HG03159 (cell line): ENCODE data around the gene MAP4K3.

Experiments
- ATAC-seq: cut with Tn5 transposase; IDR thresholded peaks from one replicate; pipeline ENCODE4 v1.9.1; 2021; ENCODE audit warnings: mild to moderate bottlenecking, moderate library complexity; ENCODE audit not compliant: unreplicated experiment

MAP4K3 gene

GRCh38 chr2:39436592-39437521 lies at the start of gene MAP4K3:
TSS of gene MAP4K3 (minus strand) at chr2:39437285. CDS start at chr2:39436987, 298 bp downstream.
- peak; percentile 75 for ATAC-seq

GRCh38 chr2:39486071-39486470 lies 49.0 kb upstream of the MAP4K3 start:
- no peak for ATAC-seq

- no peak for ATAC-seq
Observed at GRCh38 chr2:39484620-39485495, 47.8 kb upstream of the MAP4K3 start.

- ATAC-seq: no peak
Observed at GRCh38 chr2:39484206-39484605, 47.1 kb upstream of the MAP4K3 start.

GRCh38 chr2:39483534-39483933 lies 46.4 kb upstream of the MAP4K3 start:
- ATAC-seq: no peak

GRCh38 chr2:39481611-39482010 lies 44.5 kb upstream of the MAP4K3 start:
- ATAC-seq: no peak

GRCh38 chr2:39479696-39480095 lies 42.6 kb upstream of the MAP4K3 start:
- ATAC-seq: no peak

- no peak for ATAC-seq
Observed at GRCh38 chr2:39479053-39479670, 42.1 kb upstream of the MAP4K3 start.

GRCh38 chr2:39476524-39476923 lies 39.4 kb upstream of the MAP4K3 start:
- ATAC-seq: peak; percentile 94

- no peak for ATAC-seq
Observed at GRCh38 chr2:39475006-39475405, 37.9 kb upstream of the MAP4K3 start.

- peak; percentile 72 for ATAC-seq
Observed at GRCh38 chr2:39470580-39470979, 33.5 kb upstream of the MAP4K3 start.

- peak; percentile 84 for ATAC-seq
Observed at GRCh38 chr2:39469807-39470206, 32.7 kb upstream of the MAP4K3 start.

GRCh38 chr2:39468579-39469451 lies 31.7 kb upstream of the MAP4K3 start:
- no peak for ATAC-seq

- ATAC-seq: no peak
Observed at GRCh38 chr2:39466311-39466710, 29.2 kb upstream of the MAP4K3 start.

GRCh38 chr2:39464864-39465263 lies 27.8 kb upstream of the MAP4K3 start:
- no peak for ATAC-seq

GRCh38 chr2:39455826-39456225 lies 18.7 kb upstream of the MAP4K3 start:
- no peak for ATAC-seq

- no peak for ATAC-seq
Observed at GRCh38 chr2:39452396-39452795, 15.3 kb upstream of the MAP4K3 start.

- ATAC-seq: no peak
Observed at GRCh38 chr2:39451954-39452353, 14.9 kb upstream of the MAP4K3 start.

- ATAC-seq: no peak
Observed at GRCh38 chr2:39448169-39448502, 11.1 kb upstream of the MAP4K3 start.
